SK-N-SH treated with all-trans-retinoic acid at 6 μM for 48 hours (cell line): ENCODE measurements around the gene MAST4.
A peak's percentile ranks its signal among the peaks of the same experiment; 100 is the strongest.

Source experiments
- ATAC-seq: fragments of 200-7000 bp; cut with Tn5 transposase; 3 replicates; pipeline ENCODE4 v1.9.1; 2020; ENCODE audit warnings: mild to moderate bottlenecking, moderate library complexity
- ARNTL ChIP-seq: fragments of 450-650 bp; formaldehyde crosslinking; IDR thresholded peaks from 2 replicates; pipeline ENCODE4 v1.5.0; 2020; ENCODE audit warnings: low read depth, mild to moderate bottlenecking, moderate library complexity, borderline replicate concordance
- BACH2 ChIP-seq: fragments of 250-450 bp; sonication (Bioruptor Pico); IDR thresholded peaks from 2 replicates; pipeline ENCODE4 v1.9.0; 2021; ENCODE audit warnings: mild to moderate bottlenecking, borderline replicate concordance
- CREB5 ChIP-seq: fragments of 250-450 bp; sonication (Bioruptor Pico); IDR thresholded peaks from 2 replicates; pipeline ENCODE4 v1.5.1; 2020; ENCODE audit warnings: low read depth, mild to moderate bottlenecking, moderate library complexity
- CSDC2 ChIP-seq: fragments of 250-450 bp; sonication (Bioruptor Pico); IDR thresholded peaks from 2 replicates; pipeline ENCODE4 v1.5.0; 2020; ENCODE audit warnings: mild to moderate bottlenecking, moderate library complexity
- CSRNP3 ChIP-seq: fragments of 250-450 bp; sonication (Bioruptor Pico); IDR thresholded peaks from 2 replicates; pipeline ENCODE4 v1.5.1; 2021; ENCODE audit warnings: mild to moderate bottlenecking, moderate library complexity
- ESRRG ChIP-seq: fragments of 250-450 bp; sonication (Bioruptor Pico); IDR thresholded peaks from 2 replicates; pipeline ENCODE4 v1.6.1; 2021; ENCODE audit warnings: mild to moderate bottlenecking
- GLIS3 ChIP-seq: fragments of 250-450 bp; sonication (Bioruptor Pico); IDR thresholded peaks from 2 replicates; pipeline ENCODE4 v1.5.0; 2020; ENCODE audit warnings: mild to moderate bottlenecking, moderate library complexity
- ISL1 ChIP-seq: fragments of 250-450 bp; sonication (Bioruptor Pico); IDR thresholded peaks from 2 replicates; pipeline ENCODE4 v2.1.2; 2022; ENCODE audit warnings: mild to moderate bottlenecking, moderate library complexity
- OSR1 ChIP-seq: fragments of 250-450 bp; sonication (Bioruptor Pico); IDR thresholded peaks from 2 replicates; pipeline ENCODE4 v1.8.0; 2022; ENCODE audit warnings: moderate library complexity, mild to moderate bottlenecking, inconsistent platforms
- PATZ1 ChIP-seq: fragments of 250-450 bp; sonication (Bioruptor Pico); IDR thresholded peaks from 2 replicates; pipeline ENCODE4 v1.8.0; 2020; ENCODE audit warnings: mild to moderate bottlenecking, moderate library complexity, borderline replicate concordance
- PPARA ChIP-seq: fragments of 250-450 bp; sonication (Bioruptor Pico); IDR thresholded peaks from 2 replicates; pipeline ENCODE4 v1.5.0; 2020; ENCODE audit warnings: mild to moderate bottlenecking, borderline replicate concordance
- RARB ChIP-seq: fragments of 250-450 bp; sonication (Bioruptor Pico); IDR thresholded peaks from 2 replicates; pipeline ENCODE4 v1.8.0; 2021; ENCODE audit warnings: mild to moderate bottlenecking, moderate library complexity
- SNAI2 ChIP-seq: fragments of 250-450 bp; sonication (Bioruptor Pico); IDR thresholded peaks from 2 replicates; pipeline ENCODE4 v1.5.0; 2020; ENCODE audit warnings: mild to moderate bottlenecking, moderate library complexity
- TCF4 ChIP-seq: fragments of 250-450 bp; sonication (Bioruptor Pico); IDR thresholded peaks from 2 replicates; pipeline ENCODE4 v1.8.0; 2021; ENCODE audit warnings: mild to moderate bottlenecking, moderate library complexity, borderline replicate concordance
- TOX ChIP-seq: fragments of 250-450 bp; sonication (Bioruptor Pico); IDR thresholded peaks from 2 replicates; pipeline ENCODE4 v1.8.0; 2021; ENCODE audit warnings: mild to moderate bottlenecking, moderate library complexity, borderline replicate concordance
- TSHZ2 ChIP-seq: fragments of 250-450 bp; sonication (Bioruptor Pico); IDR thresholded peaks from 2 replicates; pipeline ENCODE4 v1.5.0; 2020; ENCODE audit warnings: mild to moderate bottlenecking, moderate library complexity
- ZC3H10 ChIP-seq: fragments of 250-450 bp; sonication (Bioruptor Pico); IDR thresholded peaks from 2 replicates; pipeline ENCODE4 v1.5.1; 2021; ENCODE audit warnings: mild to moderate bottlenecking, moderate library complexity
- ZFP3 ChIP-seq: fragments of 250-450 bp; sonication (Bioruptor Pico); IDR thresholded peaks from 2 replicates; pipeline ENCODE4 v1.5.0; 2020; ENCODE audit warnings: mild to moderate bottlenecking, moderate library complexity
- ZFP30 ChIP-seq: fragments of 450-650 bp; formaldehyde crosslinking; IDR thresholded peaks from 2 replicates; pipeline ENCODE4 v1.5.0; 2022; ENCODE audit warnings: mild to moderate bottlenecking, moderate library complexity
- ZNF565 ChIP-seq: fragments of 450-650 bp; formaldehyde crosslinking; conservative IDR thresholded peaks from 2 replicates; pipeline ENCODE4 v1.5.0; 2020; ENCODE audit warnings: low read depth, mild to moderate bottlenecking, moderate library complexity
- ZNF70 ChIP-seq: fragments of 450-650 bp; formaldehyde crosslinking; IDR thresholded peaks from 2 replicates; pipeline ENCODE4 v1.5.0; 2020; ENCODE audit warnings: mild to moderate bottlenecking, moderate library complexity
- ZNF8 ChIP-seq: fragments of 450-650 bp; formaldehyde crosslinking; IDR thresholded peaks from 2 replicates; pipeline ENCODE4 v1.5.0; 2020; ENCODE audit warnings: mild to moderate bottlenecking, moderate library complexity

Gene MAST4

GRCh38 chr5:67178085-67178484 lies 581.9 kb downstream of the MAST4 start:
- TF ChIP-seq TCF4 (CRISPR knock-in tag) (peak; percentile 60), ZC3H10 (CRISPR knock-in tag) (no peak), CSRNP3 (no peak), CREB5 (CRISPR knock-in tag) (no peak), ZFP3 (CRISPR knock-in tag) (no peak), ZNF8 (CRISPR knock-in tag) (no peak), OSR1 (no peak), SNAI2 (CRISPR knock-in tag) (no peak), ISL1 (peak; percentile 28), CSDC2 (CRISPR knock-in tag) (no peak), ZFP30 (CRISPR knock-in tag) (no peak), ESRRG (CRISPR knock-in tag) (no peak)
- peak; percentile 63; the same call in 2 of the 3 replicates for ATAC-seq

GRCh38 chr5:67178966-67179365 lies 582.8 kb downstream of the MAST4 start:
- TF ChIP-seq CREB5 (CRISPR knock-in tag) (no peak), ESRRG (CRISPR knock-in tag) (no peak), ZNF70 (no peak), ZFP3 (CRISPR knock-in tag) (no peak), SNAI2 (CRISPR knock-in tag) (no peak), TSHZ2 (CRISPR knock-in tag) (no peak), TOX (CRISPR knock-in tag) (no peak), ZNF8 (CRISPR knock-in tag) (no peak), ZNF565 (CRISPR knock-in tag) (no peak), CSDC2 (CRISPR knock-in tag) (no peak), TCF4 (CRISPR knock-in tag) (no peak), ISL1 (no peak), OSR1 (no peak), PATZ1 (CRISPR knock-in tag) (no peak), ZC3H10 (CRISPR knock-in tag) (no peak), PPARA (no peak), BACH2 (CRISPR knock-in tag) (no peak), ARNTL (CRISPR knock-in tag) (no peak)
- no peak for ATAC-seq

GRCh38 chr5:67179697-67180361 lies 583.6 kb downstream of the MAST4 start:
- no peak for ATAC-seq
- TF ChIP-seq PPARA (no peak), GLIS3 (CRISPR knock-in tag) (no peak), OSR1 (no peak), ISL1 (no peak), ZNF565 (CRISPR knock-in tag) (no peak), ESRRG (CRISPR knock-in tag) (no peak), CSDC2 (CRISPR knock-in tag) (no peak), RARB (CRISPR knock-in tag) (no peak), ZFP30 (CRISPR knock-in tag) (no peak), ZNF70 (no peak), TCF4 (CRISPR knock-in tag) (no peak), ARNTL (CRISPR knock-in tag) (no peak), ZNF8 (CRISPR knock-in tag) (no peak), ZFP3 (CRISPR knock-in tag) (no peak), SNAI2 (CRISPR knock-in tag) (no peak), CREB5 (CRISPR knock-in tag) (no peak)
